ENCODE data around the gene ISCA2.

Gene ISCA2

DNA sequence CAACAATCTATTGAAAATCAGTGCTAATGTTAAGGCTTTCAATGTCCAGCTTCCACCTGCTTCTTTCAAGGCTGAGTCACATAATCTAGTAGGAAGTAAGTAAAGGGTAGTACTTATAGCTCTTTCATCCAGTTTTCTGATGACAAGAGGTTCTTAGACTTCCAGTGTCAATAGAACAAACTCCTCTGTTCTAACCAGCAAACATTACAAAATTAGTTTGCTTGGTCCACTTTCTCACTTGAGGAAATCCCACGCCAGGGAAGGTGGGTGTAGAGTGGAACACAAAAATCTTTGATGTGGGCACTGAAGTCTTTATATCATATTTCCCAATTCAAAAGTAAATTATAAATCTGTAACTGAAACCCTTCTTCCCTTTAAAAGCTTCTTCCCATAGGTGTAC is 3.1 kb upstream of the ISCA2 start:
- no peak overlapping the region for H3K27ac ChIP-seq
- POLR2A ChIA-PET (ENCODE audit: low non-redundant PET) = interaction anchor here (0.7 kb wide), 1 partner anchor 184 kb away, joined by 3 read pairs; no protein-coding TSS in a partner anchor
- CTCF ChIA-PET = interaction anchor here (0.7 kb wide), 1 partner anchor 125 kb away, joined by 3 read pairs; no protein-coding TSS in a partner anchor
- TF ChIP-seq, protein P1, sequence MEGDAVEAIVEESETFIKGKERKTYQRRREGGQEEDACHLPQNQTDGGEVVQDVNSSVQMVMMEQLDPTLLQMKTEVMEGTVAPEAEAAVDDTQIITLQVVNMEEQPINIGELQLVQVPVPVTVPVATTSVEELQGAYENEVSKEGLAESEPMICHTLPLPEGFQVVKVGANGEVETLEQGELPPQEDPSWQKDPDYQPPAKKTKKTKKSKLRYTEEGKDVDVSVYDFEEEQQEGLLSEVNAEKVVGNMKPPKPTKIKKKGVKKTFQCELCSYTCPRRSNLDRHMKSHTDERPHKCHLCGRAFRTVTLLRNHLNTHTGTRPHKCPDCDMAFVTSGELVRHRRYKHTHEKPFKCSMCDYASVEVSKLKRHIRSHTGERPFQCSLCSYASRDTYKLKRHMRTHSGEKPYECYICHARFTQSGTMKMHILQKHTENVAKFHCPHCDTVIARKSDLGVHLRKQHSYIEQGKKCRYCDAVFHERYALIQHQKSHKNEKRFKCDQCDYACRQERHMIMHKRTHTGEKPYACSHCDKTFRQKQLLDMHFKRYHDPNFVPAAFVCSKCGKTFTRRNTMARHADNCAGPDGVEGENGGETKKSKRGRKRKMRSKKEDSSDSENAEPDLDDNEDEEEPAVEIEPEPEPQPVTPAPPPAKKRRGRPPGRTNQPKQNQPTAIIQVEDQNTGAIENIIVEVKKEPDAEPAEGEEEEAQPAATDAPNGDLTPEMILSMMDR (conservative IDR thresholded peaks at IDR 0.05; ENCODE audit: low read depth) = no peak
- DNase-seq (ENCODE audit: low spot score) = no peak

- peak overlapping the region; percentile 89 for H3K27ac ChIP-seq
- TF ChIP-seq, protein P1 (conservative IDR thresholded peaks at IDR 0.05; ENCODE audit: low read depth) = peak; percentile 68
- DNase-seq (ENCODE audit: low spot score) = peak; percentile 50
- ChIA-PET CTCF (no interaction called here), POLR2A (ENCODE audit: low non-redundant PET) (interaction anchor here (1.8 kb wide), 1 partner anchor 75 kb away, joined by 5 read pairs; no protein-coding TSS in a partner anchor)
Measured at GRCh38 chr14:74491956-74492775, 1.4 kb upstream of the ISCA2 start.

GRCh38 chr14:74492776-74493342 is 706 bp upstream of the ISCA2 start, which contains the start of gene NPC2:
Gene NPC2 (minus strand): TSS chr14:74493305. CDS start chr14:74493274, 31 bp downstream.
- CTCF ChIA-PET = interaction anchor here (0.8 to 1.0 kb wide), 2 partner anchors 10 to 80 kb away, joined by 3 read pairs; no protein-coding TSS in a partner anchor
- POLR2A ChIA-PET (ENCODE audit: low non-redundant PET) = interaction anchor here (1.8 kb wide), 1 partner anchor 74 kb away, joined by 5 read pairs; no protein-coding TSS in a partner anchor
- peak within 1 kb of the TSS; percentile 89 for H3K27ac ChIP-seq
- DNase-seq (ENCODE audit: low spot score) = no peak
- TF ChIP-seq, protein P1 (conservative IDR thresholded peaks at IDR 0.05; ENCODE audit: low read depth) = no peak

GRCh38 chr14:74495356-74495755 is 1.8 kb downstream of the ISCA2 start:
- CTCF ChIA-PET = interaction anchor here (0.6 to 0.7 kb wide), 2 partner anchors 117 to 354 kb away, joined by 4 to 6 read pairs; no protein-coding TSS in a partner anchor
- H3K27ac ChIP-seq = no peak overlapping the region

DNA sequence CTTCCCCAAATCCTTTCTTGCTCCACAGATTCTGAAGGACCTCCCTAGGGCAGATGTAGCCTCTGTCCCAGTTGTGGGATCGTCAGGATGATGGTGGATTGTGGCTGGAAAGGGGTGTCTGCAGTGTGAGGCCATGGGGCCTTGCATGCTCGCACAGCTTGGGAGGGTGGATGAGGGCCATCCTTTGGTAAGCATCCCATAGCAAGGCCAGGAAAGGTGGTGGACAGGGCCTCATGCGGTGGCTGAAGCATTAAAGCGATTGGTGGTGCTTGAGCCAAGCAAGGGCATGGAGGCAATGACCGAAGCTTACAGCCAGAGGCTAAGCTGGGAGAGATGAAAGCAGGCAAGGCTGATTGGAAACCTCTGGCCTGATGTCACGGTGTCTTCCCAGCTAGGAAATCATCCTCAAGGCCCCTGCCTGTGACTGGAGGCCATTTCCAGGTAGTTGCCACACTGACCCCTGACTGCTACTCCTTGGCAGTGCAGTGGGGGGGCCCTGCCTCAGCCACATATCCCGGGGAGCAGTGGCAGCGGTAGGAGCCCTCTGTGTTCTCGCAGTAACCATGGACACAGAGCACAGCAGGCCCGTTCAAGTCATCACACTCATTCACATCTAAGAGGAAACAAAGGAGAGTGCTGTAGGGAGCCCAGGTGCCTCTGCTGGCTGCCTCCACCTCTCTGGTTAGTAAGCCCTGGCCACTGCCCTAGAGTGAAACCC is 7.0 kb downstream of the ISCA2 start:
- peak overlapping the region; percentile 51 for H3K27ac ChIP-seq
- CTCF ChIA-PET = interaction anchor here (0.6 to 0.7 kb wide), 3 partner anchors 111 to 1099 kb away, joined by 3 to 4 read pairs (median 3); partner anchors contain the start of gene LTBP2
- DNase-seq (ENCODE audit: low spot score) = no peak
- POLR2A ChIA-PET (ENCODE audit: low non-redundant PET) = no interaction called here
- TF ChIP-seq, protein P1 (conservative IDR thresholded peaks at IDR 0.05; ENCODE audit: low read depth) = no peak

More at GRCh38 chr14:74495356-74495755, 1.8 kb downstream of the ISCA2 start:
- POLR2A ChIA-PET (ENCODE audit: low non-redundant PET) = no interaction called here
- no peak for DNase-seq (ENCODE audit: low spot score)
- TF ChIP-seq, protein P1 (conservative IDR thresholded peaks at IDR 0.05; ENCODE audit: low read depth) = no peak

Data from RWPE1 (cell line).